Naive thymus-derived CD4-positive, alpha-beta T cell (primary cell): ENCODE results near the gene FAM110A. TPM values are rescaled to one million over a fixed set of nuclear protein-coding genes. Genes with fewer than 3 reads are reported as not detected.

Experiments used
- ATAC-seq: fragments of 150-1000 bp; cut with Tn5 transposase; 2 replicates; pipeline ENCODE4 v1.10.0; 2021; ENCODE audit warnings: mild to moderate bottlenecking, moderate library complexity
- CTCF ChIA-PET: fragments of 350-600 bp; sonication (Branson Sonifier 250); formaldehyde crosslinking; loops from one replicate; lab custom pipeline; 2021; ENCODE audit warnings: antibody characterized with exemption; lab: Charles Lee
- POLR2A ChIA-PET: fragments of 350-600 bp; sonication (Branson Sonifier 250); formaldehyde crosslinking; loops from one replicate; lab custom pipeline; 2021; ENCODE audit warnings: antibody characterized with exemption, inconsistent platforms; lab: Charles Lee
- DNase-seq, 9 donors: peaks; one replicate each; pipeline versions ENCODE4 v3.0.0 to v3.0.0-alpha.2; 2020 to 2022; ENCODE audit warnings: mixed read lengths in 1 of 9
- H3K27ac ChIP-seq: one replicate; pipeline ENCODE4 v1.7.0; 2013; ENCODE audit warnings: mild to moderate bottlenecking, low read depth, low read length, moderate library complexity
- H3K27me3 ChIP-seq, 2 donors: one replicate each; pipeline ENCODE4 v1.7.0; 2013; ENCODE audit warnings: low read length in 2 of 2, mild to moderate bottlenecking in 2 of 2, moderate library complexity in 2 of 2; ENCODE audit not compliant: control insufficient read depth in 2 of 2, insufficient read depth in 2 of 2
- H3K36me3 ChIP-seq, 3 experiments: 1 replicate in 2 of 3; 2 replicates in 1 of 3; pipeline ENCODE4 v1.7.0; 2013; ENCODE audit warnings: low read length in 3 of 3, mild to moderate bottlenecking in 3 of 3, moderate library complexity in 1 of 3; ENCODE audit not compliant: insufficient read depth in 3 of 3, control insufficient read depth in 2 of 3
- H3K4me1 ChIP-seq, 2 donors: one replicate each; pipeline ENCODE4 v1.7.0; 2013; ENCODE audit warnings: low read length in 2 of 2, mild to moderate bottlenecking in 2 of 2, moderate library complexity in 1 of 2; ENCODE audit not compliant: control insufficient read depth in 2 of 2, insufficient read depth in 2 of 2
- H3K4me3 ChIP-seq: 2 replicates; pipeline ENCODE4 v1.7.0; 2013; ENCODE audit warnings: mild to moderate bottlenecking, low read length
- H3K9me3 ChIP-seq, 3 experiments: 1 replicate in 2 of 3; 2 replicates in 1 of 3; pipeline ENCODE4 v1.7.0; 2013; ENCODE audit warnings: low read length in 3 of 3; ENCODE audit not compliant: control insufficient read depth in 2 of 3
- H3K27ac Mint-ChIP-seq, 9 donors: one replicate each; pipeline ENCODE4 v1.8.0; 2020 to 2022; ENCODE audit warnings: mixed read lengths in 9 of 9, mild to moderate bottlenecking in 8 of 9, moderate library complexity in 5 of 9, inconsistent platforms in 2 of 9
- H3K27me3 Mint-ChIP-seq, 5 donors: one replicate each; pipeline ENCODE4 v1.8.0; 2021 to 2022; ENCODE audit warnings: mixed read lengths in 5 of 5, mild to moderate bottlenecking in 1 of 5
- H3K36me3 Mint-ChIP-seq, 5 donors: one replicate each; pipeline ENCODE4 v1.8.0; 2020 to 2022; ENCODE audit warnings: mixed read lengths in 5 of 5, mild to moderate bottlenecking in 3 of 5, inconsistent platforms in 1 of 5
- H3K4me1 Mint-ChIP-seq, 7 donors: one replicate each; pipeline ENCODE4 v1.8.0; 2020 to 2022; ENCODE audit warnings: mixed read lengths in 7 of 7, mild to moderate bottlenecking in 3 of 7, inconsistent platforms in 1 of 7
- H3K4me3 Mint-ChIP-seq, 10 donors: one replicate each; pipeline ENCODE4 v1.8.0; 2020 to 2022; ENCODE audit warnings: mild to moderate bottlenecking in 10 of 10, mixed read lengths in 10 of 10, moderate library complexity in 6 of 10, inconsistent platforms in 2 of 10
- H3K9me3 Mint-ChIP-seq, 11 donors: one replicate each; pipeline ENCODE4 v1.8.0; 2020 to 2022; ENCODE audit warnings: mixed read lengths in 11 of 11, mild to moderate bottlenecking in 4 of 11, inconsistent platforms in 1 of 11, moderate library complexity in 1 of 11
- intact Hi-C, 2 donors: fragments of 100-400 bp; cut with micrococcal nuclease; formaldehyde crosslinking; loops; one replicate each; pipeline ENCODE4 v1.15.1; 2023
- polyA plus RNA-seq, 2 donors: library from polyadenylated mRNA; unstranded; fragments of 300-500 nt; fragmentation: Illumina TruSeq; gene quantifications; one replicate each; pipeline ENCODE4 v1.2.3, GENCODE V29; 2021
- total RNA-seq, 6 experiments: library from RNA in 5 of 6; stranded (reverse) in 5 of 6; gene quantifications; 1 replicate in 5 of 6; 2 replicates in 1 of 6; pipeline ENCODE4 v1.2.3 and lab custom pipeline; 2021 to 2026

FAM110A gene
- total and polyA plus RNA-seq, 7 experiments from 2014 or later = 6.6 to 47.4 (median 23.4) TPM

DNA sequence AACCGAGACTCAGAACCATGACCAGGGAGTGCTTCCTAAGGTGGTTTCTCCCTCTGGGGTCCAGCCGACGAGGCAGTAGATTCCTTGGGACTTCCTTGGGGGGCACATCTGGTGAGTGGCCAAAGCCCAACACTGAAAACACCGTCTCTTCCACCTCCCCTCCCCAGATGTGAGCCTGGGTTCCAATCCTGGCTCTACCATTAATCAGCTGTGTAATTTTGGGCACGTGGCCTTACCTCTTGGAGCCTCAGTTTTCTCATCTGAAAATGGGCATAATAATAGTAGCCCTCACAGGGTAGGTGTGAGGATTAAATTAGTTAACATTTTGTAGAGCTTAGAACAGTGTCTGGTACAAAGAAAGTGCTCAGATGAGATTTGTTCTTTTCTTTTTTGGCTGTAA, 5.5 kb downstream of the FAM110A start:
- Mint-ChIP-seq H3K4me1 (peaks cover 36 to 68% (median 54%) of the 10 kb centered on the region in 7 donors), H3K27ac (peak overlapping the region in 1 of 9 donors; percentile 47), H3K27me3 (no peaks in the 10 kb centered on the region), H3K9me3 (peaks cover 0 to 2% (median 0%) of the 10 kb centered on the region in 11 donors), H3K36me3 (peaks cover 0 to 11% (median 3%) of the 10 kb centered on the region in 5 donors), H3K4me3 (peak overlapping the region in 1 of 10 donors; percentile 81)
- CTCF ChIA-PET = interaction anchor here (0.8 kb wide), 1 partner anchor 21 kb away, joined by 5 read pairs; no protein-coding TSS in a partner anchor
- DNase-seq = no peak
- intact Hi-C loops = loop anchor here in 1 of 2 donors (10.0 kb wide), 1 partner anchor 1626 kb away; no protein-coding TSS in a partner anchor
- Histone ChIP-seq H3K27me3 (no peaks in the 10 kb centered on the region), H3K36me3 (no peaks in the 10 kb centered on the region), H3K4me3 (no peak overlapping the region), H3K27ac (no peak overlapping the region), H3K4me1 (peaks cover 28 to 41% of the 10 kb centered on the region in 2 donors), H3K9me3 (no peaks in the 10 kb centered on the region)
- no peak for ATAC-seq
- POLR2A ChIA-PET = interaction anchor here (2.0 kb wide), 1 partner anchor 8 kb away, joined by 5 read pairs; no protein-coding TSS in a partner anchor

DNA sequence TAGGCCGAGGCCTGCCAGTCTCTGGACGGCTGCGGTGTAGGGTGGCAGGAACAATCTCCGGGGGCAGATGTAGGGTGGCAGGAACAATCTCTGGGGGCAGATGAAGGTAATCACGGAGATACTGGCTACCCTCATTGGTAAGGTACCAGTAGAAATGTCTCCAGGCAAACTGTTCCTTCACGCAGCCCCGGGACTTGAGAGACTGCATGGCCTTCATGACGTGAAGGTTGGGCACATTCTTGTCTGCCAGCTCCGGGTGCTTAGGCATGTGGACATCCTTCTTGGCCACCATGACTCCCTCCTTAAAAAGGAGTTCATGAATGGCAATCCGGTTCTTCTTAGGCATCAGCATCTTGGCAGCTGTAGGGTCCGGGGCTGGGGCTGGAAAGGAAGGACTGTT, 6.1 kb downstream of the FAM110A start:
- CTCF ChIA-PET = no interaction called here
- Mint-ChIP-seq H3K27me3 (no peaks in the 10 kb centered on the region), H3K4me1 (peaks cover 29 to 68% (median 54%) of the 10 kb centered on the region in 7 donors), H3K36me3 (peaks cover 0 to 11% (median 3%) of the 10 kb centered on the region in 5 donors), H3K27ac (peak overlapping the region in 3 of 9 donors; percentile 12 to 25 (median 24)), H3K4me3 (peak overlapping the region in 6 of 10 donors; percentile 21 to 81 (median 68)), H3K9me3 (peaks cover 0 to 2% (median 0%) of the 10 kb centered on the region in 11 donors)
- POLR2A ChIA-PET = no interaction called here
- intact Hi-C loops = loop anchor here (5.0 to 10.0 kb wide), 3 partner anchors 628 to 1625 kb away; partner anchors contain the start of gene NSFL1C (in 1 of the 2)
- H3K27me3 ChIP-seq = no peaks in the 10 kb centered on the region
- H3K4me1 ChIP-seq = peaks cover 25 to 39% of the 10 kb centered on the region in 2 donors
- ATAC-seq (no peak), DNase-seq (no peak)
- H3K36me3 ChIP-seq = peaks cover 0 to 2% (median 0%) of the 10 kb centered on the region in 3 experiments
- no peaks in the 10 kb centered on the region for H3K9me3 ChIP-seq
- H3K27ac ChIP-seq = no peak overlapping the region
- no peak overlapping the region for H3K4me3 ChIP-seq

DNA sequence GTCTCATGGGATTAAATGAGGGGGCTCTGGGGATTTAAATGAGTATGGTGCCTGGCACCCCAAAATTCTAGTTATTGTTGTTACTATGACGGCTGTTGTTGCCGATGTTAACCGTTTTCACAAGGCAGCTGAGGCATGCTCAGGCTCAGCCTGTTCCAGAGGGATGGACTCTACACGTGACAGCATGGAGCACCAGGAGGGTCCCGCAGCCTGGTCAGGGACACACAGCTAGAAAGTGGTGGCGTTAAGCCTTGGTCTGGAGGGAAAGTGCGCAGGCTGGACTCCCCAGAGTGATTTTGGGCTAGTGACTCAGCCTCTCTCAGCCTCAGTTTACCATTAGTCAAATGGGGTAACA, 7.0 kb downstream of the FAM110A start:
- peak overlapping the region; percentile 53 to 81 (median 65) for H3K4me3 Mint-ChIP-seq

DNA sequence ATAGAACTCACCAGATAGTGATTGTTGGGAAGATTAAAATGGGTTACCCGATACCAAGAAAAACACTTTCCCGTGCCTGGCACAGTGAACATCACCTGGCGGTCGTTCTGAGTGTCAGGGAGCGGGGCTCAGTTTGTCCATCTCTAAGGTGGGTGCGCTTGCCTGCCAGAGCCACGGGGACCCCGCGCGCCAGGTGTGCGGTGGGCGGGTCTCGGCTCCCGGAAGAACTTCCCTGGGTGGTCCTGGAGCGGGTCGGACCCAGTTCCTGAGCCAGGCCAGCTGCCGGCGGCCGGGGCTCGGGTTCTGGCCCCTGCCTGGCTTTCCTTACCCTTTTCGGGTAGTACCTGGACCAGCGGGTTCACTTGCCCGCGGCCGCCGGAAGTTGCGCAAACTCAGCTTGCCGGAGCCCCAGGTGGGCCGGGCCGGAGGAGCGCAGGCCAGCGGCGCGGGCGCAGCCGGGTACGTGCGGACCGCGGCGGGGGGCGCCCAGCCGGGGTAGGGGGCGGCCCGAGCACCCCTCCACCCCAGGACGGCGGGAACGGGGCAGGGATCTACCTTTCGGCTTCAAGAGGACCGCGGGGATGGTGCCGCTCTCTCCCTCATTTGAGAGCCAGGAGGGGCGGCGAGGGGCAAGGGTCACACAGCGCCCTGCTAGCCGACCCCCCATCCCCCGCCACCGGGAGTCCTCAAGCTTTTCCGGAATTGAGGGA, 7.5 kb downstream of the FAM110A start:
- DNase-seq = no peak
- peaks cover 22 to 27% of the 10 kb centered on the region in 2 donors for H3K4me1 ChIP-seq
- Mint-ChIP-seq H3K4me1 (peaks cover 22 to 58% (median 49%) of the 10 kb centered on the region in 7 donors), H3K4me3 (peak overlapping the region; percentile 53 to 82 (median 78)), H3K9me3 (peaks cover 0 to 2% (median 0%) of the 10 kb centered on the region in 11 donors), H3K27ac (peak overlapping the region in 2 of 9 donors; percentile 24 to 62), H3K27me3 (no peaks in the 10 kb centered on the region), H3K36me3 (peaks cover 0 to 11% (median 3%) of the 10 kb centered on the region in 5 donors)
- POLR2A ChIA-PET = interaction anchor here (3.7 kb wide), 1 partner anchor 8 kb away, joined by 43 read pairs; the partner anchor contains the start of gene FAM110A
- CTCF ChIA-PET = interaction anchor here (0.7 kb wide), 1 partner anchor 7 kb away, joined by 3 read pairs; the partner anchor contains the start of gene FAM110A
- H3K9me3 ChIP-seq = no peaks in the 10 kb centered on the region
- H3K4me3 ChIP-seq = peak overlapping the region; percentile 47
- no peaks in the 10 kb centered on the region for H3K27me3 ChIP-seq
- no peak for ATAC-seq
- peaks cover 0 to 5% (median 0%) of the 10 kb centered on the region in 3 experiments for H3K36me3 ChIP-seq
- intact Hi-C loops = loop anchor here in 1 of 2 donors (5.0 to 10.0 kb wide), 2 partner anchors 626 to 844 kb away; partner anchors contain the start of gene NSFL1C
- peak overlapping the region; percentile 62 for H3K27ac ChIP-seq

More for the DNA sequence above, 7.0 kb downstream of the FAM110A start:
- H3K36me3 ChIP-seq = peaks cover 0 to 5% (median 0%) of the 10 kb centered on the region in 3 experiments
- ATAC-seq (no peak), DNase-seq (no peak)
- Mint-ChIP-seq H3K36me3 (peaks cover 0 to 8% (median 3%) of the 10 kb centered on the region in 5 donors), H3K27me3 (no peaks in the 10 kb centered on the region), H3K4me1 (peaks cover 22 to 59% (median 48%) of the 10 kb centered on the region in 7 donors), H3K27ac (peak overlapping the region in 3 of 9 donors; percentile 17 to 62 (median 24)), H3K9me3 (peaks cover 0 to 2% (median 0%) of the 10 kb centered on the region in 11 donors)
- ChIA-PET CTCF (no interaction called here), POLR2A (no interaction called here)
- H3K27ac ChIP-seq = no peak overlapping the region
- no peak overlapping the region for H3K4me3 ChIP-seq
- intact Hi-C loops = loop anchor here in 1 of 2 donors (5.0 to 10.0 kb wide), 2 partner anchors 627 to 844 kb away; partner anchors contain the start of gene NSFL1C
- no peaks in the 10 kb centered on the region for H3K27me3 ChIP-seq
- H3K9me3 ChIP-seq = no peaks in the 10 kb centered on the region
- peaks cover 19 to 32% of the 10 kb centered on the region in 2 donors for H3K4me1 ChIP-seq

DNA sequence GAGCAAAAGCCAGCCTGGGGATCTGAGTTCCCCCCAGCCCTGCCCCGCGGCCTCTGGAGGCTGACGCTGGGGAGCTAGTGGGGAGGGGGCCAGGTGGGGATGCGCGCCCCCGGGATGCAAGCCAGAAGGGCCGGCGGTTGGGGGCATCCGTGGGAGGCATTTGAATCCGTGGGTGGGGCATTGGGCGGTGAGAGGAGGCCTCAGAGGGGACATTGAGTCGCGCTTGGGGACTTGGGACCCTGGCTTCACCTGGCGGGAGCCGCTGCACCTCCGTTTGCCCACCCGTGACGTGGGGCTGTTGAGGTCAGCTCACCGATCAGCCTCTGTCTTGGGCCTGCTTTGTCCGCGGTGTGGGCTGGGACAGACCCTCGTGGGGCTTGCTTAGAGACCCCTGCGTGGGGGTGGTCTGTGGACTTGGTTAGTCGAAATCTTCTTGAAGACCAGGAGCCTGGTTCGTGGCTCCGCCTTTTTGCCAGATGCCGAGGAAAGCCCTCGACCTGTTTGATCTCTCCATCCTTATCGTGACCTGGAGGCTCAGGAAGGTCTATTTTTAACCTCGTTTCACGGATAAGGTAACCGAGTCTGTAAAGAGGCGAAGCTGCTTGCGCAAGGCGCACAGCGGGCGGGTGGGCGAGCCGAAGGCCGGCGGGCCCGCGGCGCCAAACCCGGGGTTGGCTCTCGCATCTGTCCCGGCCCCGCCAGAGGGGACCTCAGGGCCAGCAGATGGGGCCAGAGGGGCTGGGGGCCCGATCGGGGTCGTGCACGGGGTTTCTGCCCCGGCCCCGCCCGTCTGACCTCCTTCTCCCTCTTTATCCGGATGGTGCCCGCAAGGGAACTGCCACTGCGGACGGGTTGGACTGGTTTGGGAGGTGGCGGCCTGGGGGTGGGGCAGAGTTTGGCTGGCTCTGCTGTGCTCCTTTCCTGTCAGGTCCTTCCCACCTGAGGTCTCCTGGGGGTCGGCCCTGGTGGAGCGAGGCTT, 8.3 kb downstream of the FAM110A start:
- POLR2A ChIA-PET = interaction anchor here (3.7 kb wide), 1 partner anchor 9 kb away, joined by 43 read pairs; the partner anchor contains the start of gene FAM110A
- Histone ChIP-seq H3K27ac (peak overlapping the region; percentile 62), H3K36me3 (peaks cover 0 to 5% (median 0%) of the 10 kb centered on the region in 3 experiments), H3K4me3 (peak overlapping the region; percentile 47), H3K27me3 (no peaks in the 10 kb centered on the region), H3K9me3 (no peaks in the 10 kb centered on the region), H3K4me1 (peaks cover 30 to 34% of the 10 kb centered on the region in 2 donors)
- peaks cover 21 to 58% (median 49%) of the 10 kb centered on the region in 7 donors for H3K4me1 Mint-ChIP-seq
- peaks cover 0 to 13% (median 3%) of the 10 kb centered on the region in 5 donors for H3K36me3 Mint-ChIP-seq
- peak overlapping the region in 2 of 9 donors; percentile 68 to 87 for H3K27ac Mint-ChIP-seq
- H3K9me3 Mint-ChIP-seq = peaks cover 0 to 2% (median 0%) of the 10 kb centered on the region in 11 donors
- ATAC-seq (no peak), DNase-seq (no peak)
- CTCF ChIA-PET = interaction anchor here (0.7 kb wide), 1 partner anchor 8 kb away, joined by 3 read pairs; the partner anchor contains the start of gene FAM110A
- intact Hi-C loops = loop anchor here in 1 of 2 donors (5.0 to 10.0 kb wide), 2 partner anchors 625 to 843 kb away; partner anchors contain the start of gene NSFL1C
- H3K27me3 Mint-ChIP-seq = no peaks in the 10 kb centered on the region
- H3K4me3 Mint-ChIP-seq = peak overlapping the region; percentile 63 to 82 (median 78)
